KG1 (cell line): Measurements from ENCODE around the gene C9.
"Not testable (repeated sequence)": the region's sequence is repeated elsewhere in the genome, so short reads cannot be mapped to it uniquely, and the experiment has no call there.

Experiments
- DNase-seq: peaks from one replicate; lab custom pipeline; 2025; lab: John Stamatoyannopoulos, UW

C9 gene

DNA sequence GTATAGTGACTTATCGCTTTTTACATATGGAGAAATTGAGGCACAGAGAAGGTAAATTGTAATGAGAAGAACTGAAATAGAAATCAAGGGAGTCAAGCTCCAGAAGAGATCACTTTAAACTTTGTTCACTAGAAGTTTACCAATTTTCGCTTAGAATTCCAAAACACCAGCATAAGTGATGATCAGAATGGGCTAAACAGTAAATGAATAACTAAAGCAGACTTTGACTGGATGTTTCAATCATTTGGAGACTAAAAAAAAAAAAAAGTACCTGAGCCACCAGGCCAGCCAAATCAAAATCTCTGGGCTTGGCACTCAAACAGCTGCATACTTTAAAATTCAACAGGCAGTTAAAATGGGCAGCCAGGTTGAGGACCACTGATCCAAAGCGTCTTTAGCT lies 106.7 kb downstream of the C9 start:
- DNase-seq: no peak

DNA sequence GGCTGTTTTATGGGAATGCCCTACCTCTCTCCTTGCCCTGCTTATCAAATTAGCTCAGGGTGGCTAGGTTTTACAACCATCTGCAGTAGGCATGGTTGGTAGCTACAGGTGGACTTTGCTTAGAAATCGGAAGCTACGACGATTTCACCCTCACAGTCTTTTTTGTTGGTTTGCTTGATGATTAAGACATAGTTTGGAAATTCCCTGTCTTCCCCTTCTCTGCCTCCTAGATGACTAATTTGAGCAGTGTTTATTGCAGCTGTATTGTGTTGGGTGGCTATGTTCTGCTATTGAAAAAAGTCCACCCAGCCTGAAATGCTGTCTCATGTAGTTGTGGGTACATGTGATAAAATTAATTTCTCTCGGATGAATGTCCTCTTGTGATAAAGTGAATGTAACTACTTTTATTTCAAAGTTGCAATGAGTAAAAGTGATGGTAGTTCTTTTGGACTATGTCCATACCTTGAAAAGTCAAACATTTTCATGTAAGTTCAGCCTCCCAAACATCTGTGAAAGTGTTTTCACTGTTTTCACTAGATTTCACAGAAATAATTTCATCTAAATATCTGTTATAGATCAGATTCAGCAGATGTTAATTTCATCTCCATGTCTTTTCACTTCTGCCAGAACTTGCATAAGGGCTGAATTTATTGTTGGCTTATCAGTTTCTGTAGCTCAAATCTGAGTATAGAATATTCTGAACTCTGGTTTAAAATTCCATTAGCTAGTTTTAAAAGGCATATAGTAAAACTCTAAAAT lies 107.6 kb downstream of the C9 start:
- DNase-seq: no peak

- no peak for DNase-seq
These were observed 108.9 kb downstream of the C9 start for GRCh38 chr5:39255406-39255805.

- no peak for DNase-seq
These were observed 109.6 kb downstream of the C9 start for GRCh38 chr5:39254671-39255070.

DNA sequence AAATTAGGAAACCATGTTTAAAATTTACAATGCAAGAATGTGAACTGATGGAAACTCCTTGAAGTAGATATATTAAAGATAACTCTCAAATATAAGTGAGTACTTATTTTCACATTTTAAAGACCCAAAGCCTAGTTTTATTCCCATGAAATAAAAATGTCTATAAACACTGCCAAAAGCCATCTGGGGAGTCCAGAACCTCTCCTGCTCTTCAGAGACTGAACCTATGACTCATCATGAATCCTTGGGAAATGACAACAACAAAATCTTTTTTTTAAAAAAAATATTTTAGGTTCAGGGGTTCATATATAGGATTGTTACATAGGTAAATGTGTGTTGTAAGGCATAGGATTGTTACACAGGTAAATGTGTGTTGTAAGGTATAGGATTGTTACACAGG lies 111.1 kb downstream of the C9 start:
- no peak for DNase-seq

DNA sequence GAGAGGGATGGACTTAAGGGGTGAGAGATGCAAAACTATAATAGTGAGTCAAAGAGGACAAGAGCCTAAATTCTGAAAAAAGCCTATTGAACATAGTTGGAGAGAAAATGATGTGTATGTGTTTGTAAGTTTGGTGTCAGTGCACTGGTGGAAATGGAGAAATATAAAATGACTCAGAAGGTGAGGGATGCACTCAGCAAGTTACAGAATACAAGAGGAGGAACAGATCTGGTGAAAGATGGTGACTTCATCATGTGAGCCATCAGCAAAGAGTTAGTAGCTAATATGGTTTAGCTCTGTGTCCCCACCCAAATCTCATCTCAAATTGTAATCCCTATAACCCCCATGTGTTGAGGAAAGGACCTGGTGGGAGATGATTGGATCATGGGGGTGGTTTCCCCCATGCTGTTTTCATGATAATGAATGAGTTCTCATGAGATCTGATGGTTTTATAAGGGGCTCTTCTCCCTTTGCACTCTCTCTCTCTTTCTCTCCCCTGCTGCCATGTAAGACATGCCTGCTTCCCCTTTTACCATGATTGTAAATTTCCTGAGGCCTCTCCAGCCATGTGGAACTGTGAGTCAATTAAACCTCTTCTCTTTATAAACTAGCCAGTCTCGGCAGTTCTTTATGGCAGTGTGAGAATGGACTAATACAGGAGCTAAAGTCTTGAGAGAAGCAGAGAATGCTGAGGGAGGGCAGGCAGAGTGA lies 114.6 kb downstream of the C9 start:
- DNase-seq: no peak

DNA sequence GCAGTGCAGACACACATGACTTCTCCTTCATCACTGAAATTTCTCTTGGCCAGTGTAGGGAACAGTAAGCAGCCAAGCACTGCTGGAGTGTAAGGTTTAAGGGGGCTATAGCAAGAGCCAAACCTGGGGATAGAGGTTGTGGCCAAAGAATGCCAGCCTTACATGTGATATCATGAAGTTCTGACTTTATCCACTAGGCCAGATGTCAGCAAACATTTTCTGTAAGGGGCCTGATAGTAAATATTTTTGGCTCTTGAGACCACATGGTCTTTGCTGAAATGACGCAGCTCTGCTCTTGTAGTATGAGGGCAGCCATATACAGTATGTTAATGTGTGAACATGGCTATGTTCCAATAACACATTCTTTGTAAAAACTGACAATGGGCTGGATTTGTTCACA lies 115.2 kb downstream of the C9 start:
- no peak for DNase-seq

DNA sequence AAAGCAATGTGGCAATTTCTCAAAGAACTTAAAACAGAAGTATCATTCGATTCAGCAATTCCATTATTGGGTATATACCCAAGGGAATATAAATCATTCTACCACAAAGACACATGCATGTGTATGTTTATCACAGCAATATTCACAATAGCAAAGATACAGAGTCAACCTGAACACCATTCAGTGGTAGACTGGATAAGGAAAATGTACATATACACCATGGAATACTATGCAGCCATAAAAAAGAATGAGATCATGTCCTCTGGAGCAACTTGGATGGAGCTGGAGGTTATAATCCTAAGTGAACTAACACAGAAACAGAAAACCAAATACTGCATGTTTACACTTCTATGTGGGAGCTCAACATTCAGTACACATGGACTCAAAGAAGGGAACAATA lies 123.5 kb downstream of the C9 start:
- no peak for DNase-seq

DNA sequence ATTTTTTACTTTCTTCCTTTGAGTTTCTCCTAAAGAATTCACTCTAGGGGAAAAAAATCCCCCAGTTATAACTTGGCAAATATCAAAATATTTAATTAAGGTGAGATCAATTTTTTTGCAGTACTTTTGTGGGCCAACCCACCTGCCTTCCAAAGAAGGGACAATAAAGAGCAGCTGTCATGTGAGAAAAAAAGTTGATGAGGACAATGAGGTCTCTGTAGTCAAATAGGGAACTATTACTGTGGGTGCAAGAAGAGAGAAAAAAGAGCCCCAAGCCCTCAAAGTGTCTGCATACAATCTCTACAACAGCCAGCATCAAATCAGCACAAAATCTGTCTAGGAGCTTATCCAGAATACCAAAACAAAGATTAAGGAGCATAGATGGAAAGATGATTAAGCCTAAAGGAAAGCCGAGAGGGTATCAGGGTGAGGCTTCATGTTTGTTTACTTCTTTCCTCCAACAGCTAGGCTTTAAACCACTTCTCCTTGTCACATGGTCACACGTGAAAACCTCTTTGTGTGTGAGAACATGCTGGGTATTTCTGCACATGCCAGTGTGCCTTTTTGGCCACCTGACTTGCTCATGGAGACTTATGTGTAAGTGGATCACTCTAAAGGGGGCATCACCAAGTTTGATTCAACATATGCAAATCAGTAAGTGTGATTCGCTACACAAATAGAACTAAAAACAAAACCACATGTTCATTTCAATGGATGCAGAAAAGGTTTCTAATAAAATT lies 125.8 kb downstream of the C9 start:
- DNase-seq: no peak

GRCh38 chr5:39236718-39237117 lies 127.6 kb downstream of the C9 start:
- DNase-seq: no peak

DNA sequence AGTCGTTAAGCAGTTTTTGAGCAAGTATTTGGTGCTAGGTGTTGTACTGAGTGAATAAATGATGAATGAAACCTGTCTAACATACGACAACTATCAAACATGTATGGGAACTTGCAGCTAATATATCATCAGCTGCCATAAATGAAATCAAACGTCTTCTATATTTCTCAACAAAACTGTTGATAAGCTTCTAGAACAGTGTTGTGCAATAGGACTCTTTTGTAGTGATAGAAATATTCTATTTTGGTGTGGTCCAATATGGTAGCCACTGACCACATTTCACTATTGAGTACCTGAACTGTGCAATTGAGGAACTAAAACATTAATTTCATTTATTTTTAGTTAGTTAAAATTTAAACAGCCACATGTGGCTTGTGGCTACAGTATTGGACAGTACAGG lies 128.6 kb downstream of the C9 start:
- DNase-seq: no peak

DNA sequence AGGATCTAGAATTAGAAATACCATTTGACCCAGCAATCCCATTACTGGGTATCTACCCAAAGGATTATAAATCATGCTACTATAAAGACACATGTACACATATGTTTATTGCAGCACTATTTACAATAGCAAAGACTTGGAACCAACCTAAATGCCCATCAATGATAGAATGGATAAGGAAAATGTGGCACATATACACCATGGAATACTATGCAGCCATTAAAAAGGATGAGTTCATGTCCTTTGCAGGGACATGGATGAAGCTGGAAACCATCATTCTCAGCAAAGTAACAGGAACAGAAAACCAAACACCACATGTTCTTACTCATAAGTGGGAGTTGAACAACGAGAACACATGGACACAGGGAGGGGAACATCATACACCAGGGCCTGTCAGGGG lies 129.8 kb downstream of the C9 start:
- not testable (repeated sequence) for DNase-seq
